Thyroid gland (tissue), 4 donors: ENCODE measurements around the gene BACH1.

Source experiments
- CTCF ChIP-seq, 6 experiments: fragments of 200-600 bp in 3 of 6; fragments of 450-650 bp in 3 of 6; sonication (generic) in 3 of 6; IDR thresholded peaks; one replicate each; pipeline ENCODE4 v1.5.1; 2016 to 2019; ENCODE audit warnings: antibody characterized with exemption in 6 of 6, mild to moderate bottlenecking in 2 of 6, inconsistent platforms in 1 of 6, moderate library complexity in 1 of 6
- POLR2A ChIP-seq, 2 donors: fragments of 450-650 bp; IDR thresholded peaks; one replicate each; pipeline ENCODE4 v1.6.1; 2017; ENCODE audit warnings: antibody characterized with exemption in 2 of 2, mild to moderate bottlenecking in 2 of 2, moderate library complexity in 1 of 2

DNA sequence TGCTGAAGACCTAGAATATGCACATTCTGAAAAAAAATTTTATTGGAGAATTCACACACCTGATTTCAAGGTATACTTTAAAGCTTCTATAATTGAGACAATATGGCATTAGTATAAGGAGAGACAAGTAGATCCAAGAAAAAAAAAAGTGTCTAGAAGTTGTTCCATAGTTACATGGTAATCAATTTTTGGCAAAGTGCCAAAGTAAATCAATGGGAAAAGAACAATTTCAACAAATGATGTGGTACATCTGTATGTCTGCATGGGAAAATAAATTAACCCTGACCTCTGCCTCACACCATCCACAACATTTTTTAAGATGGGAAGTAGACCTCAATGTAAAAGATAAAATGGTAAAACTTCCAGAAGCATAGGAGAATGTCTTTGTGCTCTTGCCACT lies 21.3 kb upstream of the BACH1 start:
- TF ChIP-seq CTCF (IDR thresholded peaks at IDR 0.05) (no peak), POLR2A (IDR thresholded peaks at IDR 0.05) (no peak)
